Stimulated activated CD4-positive, alpha-beta T cell treated with anti-CD3 and anti-CD28 coated beads, Interleukin-1b, Interleukin-23, amount 100 ng/mL, for 4 hours (primary cell): ENCODE results near the gene TMEM186.
A peak's percentile ranks its signal among the peaks of the same experiment; 100 is the strongest.
"Not testable (repeated sequence)": the region's sequence is repeated elsewhere in the genome, so short reads cannot be mapped to it uniquely, and the experiment has no call there.

Experiments
- DNase-seq, 2 donors: peaks; one replicate each; pipeline ENCODE4 v3.0.0-alpha.2; 2020; ENCODE audit warnings: low read depth in 2 of 2

TMEM186 gene, protein sequence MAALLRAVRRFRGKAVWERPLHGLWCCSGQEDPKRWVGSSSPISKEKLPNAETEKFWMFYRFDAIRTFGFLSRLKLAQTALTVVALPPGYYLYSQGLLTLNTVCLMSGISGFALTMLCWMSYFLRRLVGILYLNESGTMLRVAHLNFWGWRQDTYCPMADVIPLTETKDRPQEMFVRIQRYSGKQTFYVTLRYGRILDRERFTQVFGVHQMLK

DNA sequence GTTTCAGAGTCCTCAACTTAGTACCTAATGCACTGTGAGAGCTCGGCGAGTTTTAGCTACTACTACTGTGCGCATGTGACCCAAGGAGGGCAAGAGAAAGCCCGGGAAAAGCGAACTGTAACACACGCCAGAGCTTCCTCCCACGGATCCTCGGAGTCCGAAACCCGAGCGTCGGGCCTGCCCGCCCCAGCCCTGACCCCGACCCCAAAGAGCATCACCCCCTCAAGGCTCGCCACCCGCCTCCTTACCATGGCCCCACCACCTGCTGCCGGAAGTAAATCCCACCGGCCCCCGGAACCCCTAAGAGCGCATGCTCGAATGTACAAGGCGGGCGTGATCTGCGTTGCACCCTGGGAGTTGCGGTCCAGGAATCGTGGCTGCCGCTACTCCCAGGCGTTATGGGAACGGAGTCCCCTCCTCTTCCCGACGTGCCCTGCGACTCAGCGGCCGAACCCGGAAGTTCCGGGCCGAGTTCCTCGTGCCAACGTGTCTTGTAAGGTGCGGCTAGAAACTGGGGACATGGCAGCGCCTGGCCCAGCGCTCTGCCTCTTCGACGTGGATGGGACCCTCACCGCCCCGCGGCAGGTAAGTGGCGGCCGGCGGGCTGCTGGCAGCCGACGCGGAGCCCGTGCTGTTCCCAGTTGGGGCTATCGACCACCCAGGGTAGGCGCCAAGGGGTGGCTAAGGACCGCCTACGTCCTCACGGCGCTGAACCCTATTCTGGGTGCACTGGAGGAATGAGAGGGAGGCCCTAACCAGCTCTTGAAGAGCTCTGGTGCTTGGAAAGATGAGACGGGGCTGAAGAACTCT lies at the start of gene TMEM186, which contains the start of gene PMM2:
Gene TMEM186 (minus strand): TSS at position 276 of the 810 bp plus-strand sequence. CDS start 25 bp downstream, at position 251.
Gene PMM2 (plus strand): TSS at position 476 of the 810 bp plus-strand sequence. CDS start 44 bp downstream, at position 520.
- DNase-seq: peak; percentile 87 to 91

DNA sequence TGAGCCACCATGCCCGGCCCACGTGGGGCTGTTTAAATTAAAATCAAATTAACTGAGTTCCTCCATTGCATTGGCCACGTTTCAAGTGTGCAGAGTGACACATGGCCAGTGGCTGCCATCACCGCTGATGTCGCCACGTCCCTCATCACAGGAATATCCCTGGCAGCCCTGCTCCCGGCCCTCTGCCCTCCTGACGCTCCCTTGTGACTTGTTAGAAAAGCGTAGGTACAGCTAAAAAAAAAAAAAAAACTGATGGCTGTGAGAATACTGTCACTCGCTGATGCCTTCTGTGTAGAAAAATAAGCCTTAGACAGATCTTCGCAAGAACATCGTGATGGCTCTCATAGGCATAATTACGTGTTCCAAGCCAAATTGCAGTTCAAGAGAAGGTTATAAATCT lies 49.7 kb upstream of the TMEM186 start:
- DNase-seq: no peak

DNA sequence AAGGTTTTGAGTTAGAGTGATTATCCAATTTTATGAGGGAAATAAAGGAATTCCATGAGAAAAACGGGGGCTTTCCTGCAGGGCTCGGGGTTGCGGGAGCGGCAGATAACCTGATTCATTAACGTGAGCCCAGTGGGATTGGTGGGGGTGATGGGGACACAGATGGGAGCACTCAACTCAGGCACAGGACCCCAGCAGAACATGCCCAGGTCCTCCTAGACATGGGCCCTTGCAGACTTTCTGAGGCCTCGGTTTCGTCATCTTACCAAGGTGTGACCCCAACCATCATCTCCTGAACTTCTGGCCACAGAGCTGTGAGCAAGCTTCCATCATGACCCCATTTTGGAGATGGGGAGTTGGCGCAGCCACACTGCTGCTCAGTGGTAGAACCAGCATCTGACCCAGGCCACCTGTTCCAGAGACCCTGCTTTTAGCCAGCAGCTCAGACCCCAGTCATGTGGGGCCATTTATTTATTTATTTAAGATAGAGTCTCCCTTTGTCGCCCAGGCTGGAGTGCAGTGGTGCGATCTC lies 49.0 kb upstream of the TMEM186 start:
- no peak for DNase-seq

DNA sequence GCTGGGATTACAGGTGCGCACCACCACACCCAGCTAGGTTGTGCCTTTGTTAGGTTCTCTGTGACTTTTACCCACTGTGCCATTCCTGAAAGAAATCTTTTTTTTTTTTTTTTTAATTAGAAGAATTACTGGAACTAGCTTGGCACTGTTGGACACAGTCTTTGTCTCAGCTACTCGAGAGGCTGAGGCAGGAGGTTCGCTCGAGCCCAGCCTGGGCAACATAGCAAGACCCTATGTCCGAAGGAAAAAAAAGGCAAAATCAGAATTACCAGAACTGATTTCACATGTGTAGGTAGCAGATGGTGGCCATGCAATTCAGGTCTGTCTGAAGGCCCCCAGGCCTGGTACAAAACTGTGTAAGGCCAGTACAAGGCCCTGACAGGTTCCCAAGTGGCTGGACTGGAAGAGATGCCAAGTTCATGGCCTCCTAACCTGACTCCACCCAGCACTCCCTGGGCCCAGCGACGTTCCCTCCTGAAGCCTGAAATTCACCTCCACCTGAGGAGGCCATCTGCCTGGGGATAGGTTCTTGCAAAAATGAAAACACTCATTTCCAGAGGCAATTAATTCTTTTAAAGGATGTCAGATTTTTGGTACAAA lies 48.4 kb upstream of the TMEM186 start:
- no peak for DNase-seq

DNA sequence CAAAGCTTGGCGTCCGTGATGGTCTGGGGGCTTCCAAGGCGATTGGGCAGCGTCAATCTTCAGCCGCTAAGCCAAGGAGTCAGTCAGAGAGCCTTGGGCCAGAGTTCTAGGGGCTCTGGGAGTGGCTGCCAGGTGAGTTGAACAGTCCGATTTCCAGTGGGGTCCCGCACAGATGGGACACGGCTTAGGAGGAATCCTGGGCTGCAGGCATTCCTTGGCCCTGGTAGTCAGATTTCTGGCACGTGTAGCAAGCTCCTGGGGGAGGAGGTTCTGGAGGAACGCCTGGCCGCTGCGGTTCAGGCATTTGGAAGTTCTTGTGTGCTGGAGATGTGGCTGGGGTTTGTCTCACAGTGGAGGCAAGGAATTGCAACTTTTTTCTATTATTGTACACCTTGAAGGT lies 45.9 kb upstream of the TMEM186 start:
- not testable (repeated sequence) for DNase-seq

DNA sequence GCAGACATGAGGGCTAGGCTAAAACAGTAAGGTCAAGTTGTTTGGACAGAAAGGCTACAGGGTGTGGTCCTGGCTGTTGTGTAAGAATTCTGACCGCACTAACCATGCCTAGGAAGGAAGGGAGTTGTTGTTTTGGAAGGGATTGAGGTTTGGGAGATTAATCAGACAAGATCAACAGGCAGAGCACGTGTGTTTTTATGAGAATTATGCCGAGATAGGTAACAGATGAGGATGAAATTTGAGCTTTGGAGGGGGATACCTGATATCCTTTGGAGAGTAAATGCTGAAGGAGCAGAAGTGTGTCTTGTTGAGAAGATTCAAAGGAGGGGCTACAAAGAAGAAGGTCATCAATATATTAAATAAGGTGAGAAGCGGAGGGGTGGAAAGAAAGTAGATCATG lies 44.6 kb upstream of the TMEM186 start:
- not testable (repeated sequence) for DNase-seq

DNA sequence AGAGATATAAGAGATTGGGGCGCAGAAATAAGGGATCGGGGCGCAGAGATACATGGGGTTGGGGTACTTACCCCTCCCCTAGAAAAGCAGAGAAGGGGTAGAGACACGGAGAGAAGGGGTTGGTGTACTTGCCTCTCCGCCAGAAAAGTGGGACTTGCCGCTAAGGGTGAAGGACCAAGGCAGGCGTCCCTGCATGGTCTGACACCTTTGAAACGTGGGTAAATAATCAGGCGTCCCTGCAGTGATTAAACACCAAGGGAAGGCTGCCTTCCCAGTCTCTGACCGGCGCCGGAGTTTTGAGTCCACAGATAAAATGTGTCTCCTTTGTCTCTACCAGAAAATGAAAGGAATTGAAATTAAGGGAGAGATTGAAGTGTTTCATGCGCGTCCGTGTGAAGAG lies 40.2 kb upstream of the TMEM186 start:
- not testable (repeated sequence) for DNase-seq

DNA sequence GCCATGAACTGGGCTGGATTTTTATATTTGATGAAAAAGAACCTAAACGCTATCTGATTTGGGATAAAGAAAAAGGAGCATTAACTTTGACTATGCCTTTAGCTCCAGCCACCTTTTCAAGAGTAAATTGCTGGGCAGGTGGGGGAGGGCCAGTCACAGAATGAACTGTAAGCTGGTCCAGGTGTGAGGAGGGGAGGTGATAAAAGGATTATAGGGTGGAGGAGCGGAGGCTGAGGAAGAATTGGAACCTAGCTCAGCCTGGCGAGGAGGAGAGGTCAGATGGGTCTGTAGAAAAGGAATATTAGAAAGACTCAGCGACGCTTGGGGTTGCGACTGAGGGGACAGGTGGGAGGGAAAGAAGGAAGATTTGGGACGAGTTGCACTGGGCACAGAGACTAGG lies 39.4 kb upstream of the TMEM186 start:
- DNase-seq: not testable (repeated sequence)

DNA sequence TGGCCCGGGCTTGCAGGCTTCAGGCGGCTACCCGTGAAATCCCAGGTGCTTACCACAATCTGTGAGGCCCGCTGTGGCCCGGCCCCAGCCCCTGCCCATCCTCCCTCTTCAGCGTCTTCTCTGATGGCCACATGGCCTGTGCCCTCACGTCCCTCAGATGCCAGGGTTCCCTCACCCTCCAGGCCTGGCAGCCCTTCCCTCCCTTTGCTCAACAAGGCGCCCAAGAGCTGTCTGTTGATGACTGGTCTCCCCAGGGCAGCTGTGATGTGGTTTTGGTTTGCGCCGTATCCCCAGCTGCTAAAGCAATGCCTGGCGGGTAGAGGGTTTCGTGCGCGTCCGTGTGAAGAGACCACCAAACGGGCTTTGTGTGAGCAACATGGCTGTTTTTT lies 35.3 kb upstream of the TMEM186 start:
- DNase-seq: no peak

DNA sequence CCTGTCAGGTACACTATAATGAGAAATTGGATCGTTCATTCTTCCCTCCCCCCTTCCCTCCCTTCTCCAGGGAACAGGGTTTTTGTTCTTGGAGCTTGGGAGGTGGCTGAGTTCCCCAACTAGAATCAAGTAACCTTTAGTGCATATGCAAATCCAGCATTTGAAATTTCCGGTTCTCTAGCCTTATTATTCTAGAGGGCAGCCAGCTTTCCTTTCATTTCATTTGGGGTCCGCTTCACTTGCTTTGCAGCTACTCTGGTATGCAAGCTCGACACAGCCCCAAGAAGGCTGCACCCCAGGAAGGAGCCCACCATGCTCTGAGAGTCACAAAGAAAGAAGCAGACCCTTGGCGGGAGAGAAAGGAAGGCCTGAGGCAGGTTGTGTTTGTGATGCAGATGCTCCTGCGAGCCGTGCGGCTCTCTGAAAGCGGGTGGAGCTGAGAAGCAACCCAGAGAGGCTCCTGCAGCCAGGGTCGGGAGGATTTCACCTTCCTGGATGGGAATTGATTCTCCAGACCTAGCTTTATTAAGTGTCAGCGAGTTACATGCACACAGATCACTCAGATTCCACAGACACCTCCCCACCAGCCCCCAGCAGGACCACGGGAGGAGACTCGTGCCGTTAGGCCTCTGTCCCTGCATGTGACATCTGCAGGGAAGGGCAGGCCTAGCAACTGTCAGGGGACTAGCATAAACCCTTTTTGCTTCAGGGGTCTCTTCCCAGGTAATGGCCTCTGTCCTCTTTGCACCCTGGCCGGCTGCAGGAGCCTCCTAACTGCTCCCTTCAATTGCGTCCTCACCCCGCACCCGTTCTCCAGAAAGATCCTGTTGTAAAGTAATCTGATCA lies 34.7 kb upstream of the TMEM186 start:
- DNase-seq: no peak

DNA sequence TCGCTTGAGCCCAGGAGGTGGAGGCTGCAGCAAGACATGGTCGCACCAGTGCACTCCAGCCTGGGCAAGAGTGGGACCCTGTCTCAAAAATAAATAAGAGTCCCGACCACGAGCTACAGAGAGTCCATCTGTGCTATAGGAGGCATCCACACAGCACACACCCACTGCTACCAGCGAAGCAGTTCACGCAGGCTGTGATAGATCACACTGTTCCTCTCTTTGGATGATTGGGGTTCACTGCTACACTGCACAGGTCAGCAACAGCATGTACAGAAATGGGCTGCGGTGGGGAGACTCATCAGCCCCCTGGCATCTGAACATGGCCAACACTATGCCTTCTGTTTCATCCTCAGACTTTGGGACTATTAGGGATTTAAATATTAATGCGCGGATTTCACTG lies 34.0 kb upstream of the TMEM186 start:
- DNase-seq: no peak

DNA sequence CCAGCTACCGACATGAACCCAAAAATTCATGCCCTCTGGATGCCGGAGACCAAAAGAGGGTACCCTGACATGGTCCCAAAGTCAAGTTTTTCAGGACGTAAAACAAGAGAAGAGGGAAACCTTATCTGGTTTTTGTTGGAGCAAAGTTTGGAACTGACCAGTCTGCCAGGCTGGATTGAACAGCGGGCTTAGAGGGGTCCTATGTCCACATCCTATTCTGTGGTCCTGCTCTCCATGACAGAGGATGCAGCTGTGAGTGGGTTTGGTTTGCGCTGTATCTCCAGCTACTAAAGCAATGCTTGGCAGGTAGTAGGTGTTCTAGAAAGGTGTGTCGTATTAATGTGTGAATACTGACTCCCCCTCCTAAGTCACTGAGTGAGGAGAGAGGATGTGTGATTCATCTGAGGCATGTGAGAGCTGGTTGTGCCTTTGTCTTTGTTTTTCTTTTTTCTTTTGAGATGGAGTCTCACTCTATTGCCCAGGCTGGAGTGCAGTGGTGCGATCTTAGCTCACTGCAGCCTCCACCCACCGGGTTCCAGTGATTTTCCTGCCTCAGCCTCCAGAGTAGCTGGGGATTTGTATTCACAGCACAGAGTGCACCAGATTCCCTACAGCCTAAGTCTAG lies 31.2 kb upstream of the TMEM186 start:
- DNase-seq: no peak

DNA sequence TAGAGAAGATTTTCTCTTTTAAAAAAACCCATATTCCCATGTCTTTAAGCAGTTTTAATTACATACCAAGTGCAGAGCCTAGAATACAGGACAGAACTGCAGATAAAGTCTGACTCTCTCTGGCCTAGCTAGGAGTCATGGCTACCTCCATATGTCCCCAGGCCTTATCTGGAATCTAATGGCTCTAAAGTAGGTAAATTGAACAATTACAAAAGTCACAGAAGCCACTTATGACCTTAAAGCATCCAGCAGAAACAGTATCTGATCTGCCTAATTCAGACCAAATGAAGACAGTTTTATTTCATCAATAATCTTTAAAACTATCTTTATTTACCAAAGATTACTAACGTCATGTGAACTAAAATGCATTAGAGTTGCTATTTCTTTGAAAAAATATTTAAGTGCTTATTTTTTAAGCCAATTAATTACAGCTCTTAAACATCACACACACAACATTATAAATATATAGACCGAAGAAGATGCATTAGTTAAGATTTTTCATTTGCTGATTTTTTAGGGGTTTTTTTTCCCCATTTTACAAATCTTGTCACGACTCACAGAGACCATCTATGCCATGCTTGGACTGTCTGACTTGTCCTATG lies 28.9 kb upstream of the TMEM186 start:
- no peak for DNase-seq

DNA sequence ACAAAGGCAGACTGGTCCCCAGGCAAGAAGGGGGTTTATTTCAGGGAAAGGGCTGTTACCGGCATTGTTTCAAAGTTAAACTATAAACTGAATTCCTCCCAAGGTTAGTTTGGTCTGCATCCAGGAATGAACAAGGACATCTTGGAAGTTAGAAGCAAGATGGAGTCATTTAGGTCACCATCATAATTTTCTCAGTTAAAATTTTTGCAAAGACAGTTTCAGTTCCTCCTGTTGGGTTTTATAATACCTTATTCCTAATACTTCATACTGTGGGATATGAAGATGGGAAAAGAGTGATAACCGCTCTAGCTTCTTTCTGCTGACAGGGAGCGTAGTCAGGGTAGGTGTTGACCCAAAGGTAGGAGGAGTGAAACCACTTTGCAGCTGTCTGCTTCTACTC lies 25.0 kb upstream of the TMEM186 start:
- DNase-seq: no peak

DNA sequence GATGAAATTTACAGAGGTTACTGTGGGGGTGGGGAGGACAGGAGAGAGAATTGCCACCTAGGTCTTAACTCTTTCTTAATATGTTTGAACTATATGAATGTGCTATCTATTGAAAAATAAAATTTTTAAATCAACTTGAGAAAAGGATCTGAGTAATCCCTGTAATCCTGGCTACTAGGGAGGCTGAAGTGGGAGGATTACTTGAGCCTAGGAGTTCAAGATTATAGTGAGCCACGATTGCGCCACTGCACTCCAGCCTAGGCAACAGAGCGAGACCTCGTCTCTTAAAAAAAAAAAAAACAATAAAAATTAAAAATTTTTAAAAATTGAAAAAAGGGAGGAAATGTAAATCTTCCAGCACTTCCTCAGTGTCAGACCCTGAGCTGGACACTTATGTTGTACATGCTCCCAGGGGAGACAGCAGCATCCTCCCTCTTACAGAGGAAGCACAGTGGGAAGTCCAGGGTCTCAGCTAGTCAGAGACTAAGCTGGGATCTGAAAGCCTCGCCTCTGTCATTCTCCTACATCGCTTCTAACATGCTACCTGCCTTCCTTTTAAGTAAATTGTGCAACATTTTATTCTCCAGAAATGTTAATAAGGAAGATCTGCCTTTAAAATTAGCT lies 22.1 kb upstream of the TMEM186 start:
- DNase-seq: no peak

DNA sequence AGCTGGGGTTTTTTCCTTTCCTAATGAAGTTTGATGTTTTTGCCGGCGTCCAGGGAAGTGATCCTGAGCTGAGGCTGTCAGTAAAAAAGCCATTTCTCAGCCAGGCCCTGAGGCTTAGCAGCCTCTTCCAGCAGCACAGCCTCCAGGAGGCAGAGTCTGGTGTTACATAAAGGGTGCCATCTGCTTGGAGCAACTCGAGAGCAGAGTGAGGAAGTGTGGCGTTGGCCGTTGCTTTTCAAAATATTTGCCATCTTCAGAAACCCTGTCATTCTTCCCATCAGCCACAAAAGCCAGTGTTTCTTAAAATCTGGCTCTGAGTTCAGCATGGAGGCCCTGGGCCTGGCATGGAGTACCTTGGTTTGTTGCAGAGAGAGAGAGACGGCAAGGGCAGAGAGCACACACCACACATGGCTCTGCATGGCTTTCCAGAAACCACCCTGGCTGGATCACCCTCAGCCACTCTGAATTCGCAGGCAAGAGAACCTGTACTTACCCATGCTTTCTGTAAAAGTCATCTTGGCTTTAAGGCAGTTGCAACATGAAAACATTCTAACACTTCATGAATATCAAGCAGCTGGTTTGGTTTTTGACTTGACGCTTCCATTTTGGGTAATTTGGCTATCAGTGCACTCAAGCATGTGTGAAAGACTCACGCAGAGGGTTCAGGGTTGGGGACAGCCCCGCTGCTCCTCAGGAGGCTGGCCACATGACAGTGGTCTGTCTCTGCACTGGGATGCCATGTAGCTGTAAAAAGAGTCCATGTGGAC lies 21.2 kb upstream of the TMEM186 start:
- DNase-seq: no peak

DNA sequence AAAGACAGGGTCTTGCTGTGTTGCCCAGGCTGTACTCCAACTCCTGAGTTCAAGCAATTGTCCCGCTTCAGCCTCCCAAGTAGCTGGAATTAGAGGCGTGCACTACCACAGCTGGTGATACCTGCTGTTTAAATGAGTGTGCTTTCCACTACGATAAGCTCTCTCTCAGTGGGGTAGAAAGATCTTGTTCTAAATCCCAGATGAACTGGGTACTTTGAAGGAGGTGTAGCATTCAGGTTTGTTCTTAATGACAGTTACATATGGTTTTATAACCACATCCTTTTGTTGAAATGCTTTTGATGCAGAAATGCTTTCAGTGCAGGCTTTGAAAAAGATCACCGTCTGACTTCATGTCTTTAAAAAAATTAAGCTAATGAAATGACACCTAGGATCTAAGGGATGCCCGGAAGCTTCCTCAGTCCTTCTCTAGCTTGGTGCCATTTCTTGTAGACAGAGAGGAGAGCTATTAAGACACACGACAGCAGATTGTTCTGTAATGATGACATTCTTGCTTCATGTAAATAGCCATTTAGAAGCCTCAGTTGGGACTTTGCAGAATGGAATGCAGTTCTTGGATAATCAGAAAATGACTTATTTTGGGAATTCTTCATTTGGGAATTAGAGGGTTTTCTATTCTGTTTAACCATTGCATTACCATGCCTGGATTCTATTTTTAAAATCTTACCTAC lies 19.7 kb upstream of the TMEM186 start:
- no peak for DNase-seq

DNA sequence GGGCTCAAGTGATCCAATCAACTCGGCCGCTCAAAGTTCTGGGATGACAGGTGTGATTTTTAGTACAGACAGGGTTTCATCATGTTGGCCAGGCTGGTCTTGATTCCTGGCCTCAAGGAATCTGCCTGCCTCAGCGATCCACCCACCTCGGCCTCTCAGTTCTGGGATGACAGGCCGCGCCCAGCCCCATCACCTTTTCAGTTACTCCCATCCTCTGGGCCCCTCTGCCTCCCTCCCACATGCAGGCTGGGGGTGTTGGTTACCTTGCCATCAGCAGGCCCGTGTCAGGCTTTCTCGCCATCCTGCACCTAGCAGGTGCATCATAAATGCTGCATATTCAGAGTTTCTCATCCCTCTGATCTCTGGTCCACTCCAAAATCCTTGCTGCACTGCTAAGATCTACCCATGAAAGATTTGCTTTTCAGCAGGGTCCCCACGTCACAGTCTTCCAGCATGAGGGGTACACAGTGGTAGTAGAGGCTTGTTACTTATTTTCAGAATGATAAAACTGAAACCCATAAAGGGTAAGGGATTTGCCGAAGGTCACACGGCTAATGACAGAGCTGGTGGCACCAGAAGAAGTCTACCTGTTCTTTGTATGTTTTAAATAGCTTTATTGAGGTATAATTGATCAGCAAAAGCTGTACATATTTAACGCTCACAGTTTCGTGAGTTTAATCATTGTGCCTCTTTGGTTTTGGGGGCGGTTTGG lies 16.8 kb upstream of the TMEM186 start:
- no peak for DNase-seq
